HUES48 (cell line): ENCODE data around the gene BPIFA1.

Experiments used
- H3K27ac ChIP-seq: one replicate; pipeline ENCODE4 v1.7.0; 2013; ENCODE audit warnings: low read depth, low read length, inconsistent platforms
- H3K27me3 ChIP-seq: 2 replicates; pipeline ENCODE4 v1.6.1; 2013; ENCODE audit warnings: mild to moderate bottlenecking, low read length; ENCODE audit not compliant: control insufficient read depth, insufficient read depth
- H3K36me3 ChIP-seq: 2 replicates; pipeline ENCODE4 v1.6.1; 2013; ENCODE audit warnings: low read length; ENCODE audit not compliant: control insufficient read depth, insufficient read depth
- H3K4me1 ChIP-seq: 2 replicates; pipeline ENCODE4 v1.6.1; 2013; ENCODE audit warnings: mild to moderate bottlenecking, low read length; ENCODE audit not compliant: control insufficient read depth, insufficient read depth
- H3K4me3 ChIP-seq: 2 replicates; pipeline ENCODE4 v1.5.1; 2013; ENCODE audit warnings: mild to moderate bottlenecking, low read depth, low read length
- H3K9ac ChIP-seq: 2 replicates; pipeline ENCODE4 v1.6.1; 2013; ENCODE audit warnings: mild to moderate bottlenecking, low read depth, low read length, moderate library complexity
- H3K9me3 ChIP-seq: 2 replicates; pipeline ENCODE4 v1.6.1; 2013; ENCODE audit warnings: low read length; ENCODE audit not compliant: control insufficient read depth, insufficient read depth

Gene BPIFA1

DNA sequence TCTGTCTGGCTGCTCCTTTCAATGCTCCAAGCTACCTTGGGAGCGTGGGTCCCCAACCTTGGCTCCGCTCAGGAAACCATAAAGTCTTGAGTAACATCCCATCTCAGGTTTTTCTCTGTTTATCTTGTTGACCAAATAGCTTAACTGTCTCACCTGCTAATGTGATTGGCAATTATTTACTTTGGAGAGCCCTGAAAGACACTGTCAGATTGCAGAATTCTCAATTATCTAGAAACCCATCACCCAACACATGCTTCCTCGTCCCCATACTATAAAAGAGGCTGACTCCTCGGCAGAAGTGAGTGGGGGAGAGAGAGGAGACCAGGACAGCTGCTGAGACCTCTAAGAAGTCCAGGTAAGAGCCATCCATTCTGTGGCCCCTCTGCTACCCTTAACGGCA is at the start of gene BPIFA1:
BPIFA1 (plus strand) TSS at position 301 of the 400 bp plus-strand sequence. CDS start 1,716 bp downstream, outside the sequence.
- Histone ChIP-seq H3K27ac (no peak within 1 kb of the TSS), H3K4me1 (no peaks in the 10 kb centered on the region), H3K9ac (no peak within 1 kb of the TSS), H3K36me3 (no peaks in the 10 kb centered on the region), H3K4me3 (no peak within 1 kb of the TSS), H3K27me3 (no peaks in the 10 kb centered on the region), H3K9me3 (no peaks in the 10 kb centered on the region)

DNA sequence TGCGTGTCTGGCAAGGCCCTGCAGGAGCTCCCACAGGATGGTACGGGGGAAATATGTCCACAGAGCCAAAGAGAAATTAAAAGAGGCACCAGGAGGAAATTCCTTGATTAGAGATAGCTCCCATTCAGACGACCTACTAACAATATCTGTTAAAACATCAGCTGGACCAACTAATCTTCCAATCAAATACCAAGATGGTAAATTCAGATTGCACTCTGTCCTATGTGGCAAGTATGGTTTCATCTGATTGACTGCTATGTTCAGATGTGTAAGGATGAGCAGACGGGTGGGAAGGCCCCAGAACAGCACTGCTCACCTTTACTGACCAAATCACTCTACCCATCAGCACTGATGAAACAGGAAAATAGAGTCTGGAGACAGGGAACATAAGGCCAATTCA is 48.3 kb upstream of the BPIFA1 start:
- Histone ChIP-seq H3K4me1 (peaks cover 5% of the 10 kb centered on the region), H3K27me3 (no peaks in the 10 kb centered on the region), H3K36me3 (no peaks in the 10 kb centered on the region), H3K4me3 (no peak overlapping the region), H3K27ac (no peak overlapping the region), H3K9me3 (no peaks in the 10 kb centered on the region), H3K9ac (no peak overlapping the region)

- Histone ChIP-seq H3K4me1 (peaks cover 5% of the 10 kb centered on the region), H3K27me3 (no peaks in the 10 kb centered on the region), H3K9ac (no peak overlapping the region), H3K27ac (no peak overlapping the region), H3K4me3 (no peak overlapping the region), H3K9me3 (no peaks in the 10 kb centered on the region), H3K36me3 (no peaks in the 10 kb centered on the region)
Observed at GRCh38 chr20:33188421-33188820, 47.4 kb upstream of the BPIFA1 start.

GRCh38 chr20:33191484-33191883 is 44.3 kb upstream of the BPIFA1 start:
- no peak overlapping the region for H3K4me3 ChIP-seq
- H3K36me3 ChIP-seq, result no peaks in the 10 kb centered on the region
- no peak overlapping the region for H3K27ac ChIP-seq
- no peaks in the 10 kb centered on the region for H3K27me3 ChIP-seq
- no peaks in the 10 kb centered on the region for H3K9me3 ChIP-seq
- H3K9ac ChIP-seq, result no peak overlapping the region
- H3K4me1 ChIP-seq, result peaks cover 5% of the 10 kb centered on the region

GRCh38 chr20:33191955-33192354 is 43.8 kb upstream of the BPIFA1 start:
- no peaks in the 10 kb centered on the region for H3K27me3 ChIP-seq
- no peaks in the 10 kb centered on the region for H3K36me3 ChIP-seq
- no peaks in the 10 kb centered on the region for H3K9me3 ChIP-seq

GRCh38 chr20:33192912-33193501 is 42.8 kb upstream of the BPIFA1 start:
- H3K9me3 ChIP-seq, result no peaks in the 10 kb centered on the region
- no peaks in the 10 kb centered on the region for H3K27me3 ChIP-seq
- H3K4me1 ChIP-seq, result peaks cover 5% of the 10 kb centered on the region
- no peaks in the 10 kb centered on the region for H3K36me3 ChIP-seq
- H3K9ac ChIP-seq, result no peak overlapping the region
- H3K27ac ChIP-seq, result no peak overlapping the region
- no peak overlapping the region for H3K4me3 ChIP-seq

More at GRCh38 chr20:33191955-33192354, 43.8 kb upstream of the BPIFA1 start:
- Histone ChIP-seq H3K4me3 (no peak overlapping the region), H3K4me1 (peaks cover 5% of the 10 kb centered on the region), H3K9ac (no peak overlapping the region), H3K27ac (no peak overlapping the region)

GRCh38 chr20:33199026-33199425 is 36.8 kb upstream of the BPIFA1 start:
- Histone ChIP-seq H3K27ac (no peak overlapping the region), H3K9ac (no peak overlapping the region), H3K4me3 (no peak overlapping the region), H3K4me1 (no peaks in the 10 kb centered on the region), H3K9me3 (no peaks in the 10 kb centered on the region), H3K36me3 (no peaks in the 10 kb centered on the region), H3K27me3 (no peaks in the 10 kb centered on the region)

DNA sequence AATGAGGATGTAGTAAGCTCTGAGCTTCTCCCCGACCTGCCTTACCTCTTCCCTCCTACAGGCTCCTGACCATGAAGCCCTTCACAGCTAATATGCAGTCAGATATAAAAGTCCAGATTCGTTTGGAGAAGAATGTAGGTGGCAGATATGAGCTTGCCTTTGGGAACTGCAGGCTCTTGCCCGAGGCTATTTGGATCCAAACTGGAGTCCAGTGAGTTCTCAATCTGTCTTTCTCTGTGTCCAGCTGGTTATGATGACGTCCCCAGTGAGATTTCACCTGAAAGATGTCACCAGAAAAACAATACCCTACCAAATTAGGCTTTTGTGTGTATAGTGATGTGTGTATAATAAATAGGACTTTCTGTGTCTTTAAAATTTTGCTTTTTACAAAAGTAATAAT is 33.3 kb upstream of the BPIFA1 start:
- Histone ChIP-seq H3K4me3 (no peak overlapping the region), H3K27ac (no peak overlapping the region), H3K27me3 (no peaks in the 10 kb centered on the region), H3K36me3 (no peaks in the 10 kb centered on the region), H3K9me3 (no peaks in the 10 kb centered on the region), H3K9ac (no peak overlapping the region), H3K4me1 (no peaks in the 10 kb centered on the region)

DNA sequence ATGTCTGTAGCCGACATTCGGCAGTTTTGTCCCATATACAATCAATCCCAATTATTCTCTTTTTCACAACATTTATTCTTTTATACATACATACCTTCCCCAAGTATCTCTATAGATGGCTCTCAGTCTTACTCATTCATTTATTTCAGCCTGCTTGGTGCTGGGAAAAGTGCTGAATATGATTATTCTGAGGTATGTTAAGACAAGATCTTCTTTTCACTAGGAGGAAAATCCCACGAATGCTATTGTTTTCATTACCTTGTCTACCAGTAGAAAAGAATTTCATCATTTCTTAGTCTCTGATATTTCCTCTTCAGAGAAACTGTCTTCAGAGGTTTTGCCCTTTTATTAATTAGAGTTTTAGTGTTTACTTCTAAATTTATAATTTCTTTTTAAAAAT is 32.4 kb upstream of the BPIFA1 start:
- Histone ChIP-seq H3K27ac (no peak overlapping the region), H3K9me3 (no peaks in the 10 kb centered on the region), H3K4me1 (no peaks in the 10 kb centered on the region), H3K9ac (no peak overlapping the region), H3K36me3 (no peaks in the 10 kb centered on the region), H3K4me3 (no peak overlapping the region), H3K27me3 (no peaks in the 10 kb centered on the region)

GRCh38 chr20:33209789-33210188 is 26.0 kb upstream of the BPIFA1 start:
- Histone ChIP-seq H3K27me3 (no peaks in the 10 kb centered on the region), H3K4me1 (no peaks in the 10 kb centered on the region), H3K9ac (no peak overlapping the region), H3K27ac (no peak overlapping the region), H3K36me3 (no peaks in the 10 kb centered on the region), H3K4me3 (no peak overlapping the region), H3K9me3 (no peaks in the 10 kb centered on the region)

GRCh38 chr20:33210371-33210770 is 25.4 kb upstream of the BPIFA1 start:
- H3K9me3 ChIP-seq, result no peaks in the 10 kb centered on the region
- no peaks in the 10 kb centered on the region for H3K36me3 ChIP-seq
- no peak overlapping the region for H3K4me3 ChIP-seq
- no peaks in the 10 kb centered on the region for H3K4me1 ChIP-seq
- no peak overlapping the region for H3K9ac ChIP-seq
- no peaks in the 10 kb centered on the region for H3K27me3 ChIP-seq
- H3K27ac ChIP-seq, result no peak overlapping the region
